GM18499 (cell line): ENCODE results near the gene ZNF624.

ENCODE experiments used
- ATAC-seq: cut with Tn5 transposase; IDR thresholded peaks from one replicate; pipeline ENCODE4 v1.9.1; 2021; ENCODE audit warnings: moderate number of reproducible peaks; ENCODE audit not compliant: insufficient read depth, unreplicated experiment

The ZNF624 gene

DNA sequence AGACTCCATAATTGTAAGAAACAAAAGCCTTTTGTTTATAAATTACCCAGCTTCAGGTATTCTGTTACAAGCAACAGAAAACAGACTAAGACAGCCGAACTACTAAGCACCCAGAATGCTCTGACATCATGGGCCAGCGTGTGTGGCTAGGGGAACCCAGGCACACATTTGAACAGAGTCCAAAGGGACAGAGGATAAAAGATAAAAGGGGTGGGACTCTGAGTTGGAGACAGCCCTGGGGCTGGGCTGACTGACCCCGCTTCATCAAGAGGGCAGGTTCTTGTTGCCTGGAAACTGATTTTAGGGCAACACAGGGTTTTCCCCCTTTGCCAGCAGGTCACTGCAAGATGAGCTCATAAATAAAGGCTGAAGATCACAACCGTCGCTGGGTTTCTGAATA, 54.1 kb downstream of the ZNF624 start:
- ATAC-seq, result no peak

DNA sequence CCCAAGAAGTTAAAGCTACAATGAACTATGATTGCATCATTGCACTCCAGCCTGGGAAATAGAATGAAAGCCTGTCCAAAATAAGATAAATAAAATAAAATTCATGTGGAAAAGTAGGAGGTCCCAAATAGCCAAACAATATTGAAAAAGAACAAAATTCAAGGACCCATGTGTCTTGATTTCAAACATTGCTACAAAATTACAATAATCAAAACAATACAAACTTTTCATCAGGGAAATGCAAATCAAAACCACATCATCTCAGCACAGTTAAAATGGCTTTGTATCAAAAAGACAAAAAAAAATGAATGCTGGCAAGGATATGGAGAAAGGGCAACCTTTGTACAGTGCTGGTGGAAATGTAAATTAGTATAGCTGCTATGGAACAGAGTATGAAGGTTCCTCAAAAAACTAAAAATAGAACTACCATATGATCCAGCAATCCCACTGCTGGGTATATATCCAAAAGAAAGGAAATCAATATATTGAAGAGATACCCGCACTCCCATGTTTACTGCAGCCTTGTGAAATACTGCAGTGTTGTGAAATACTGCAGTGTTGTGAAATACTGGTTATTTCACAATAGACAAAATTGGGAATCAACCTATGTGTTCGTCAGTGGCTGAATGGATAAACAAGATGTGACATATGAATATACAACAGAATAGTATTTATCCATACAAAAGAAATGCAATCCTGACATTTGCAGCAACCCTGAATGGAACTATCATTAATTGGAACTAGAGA, 60.1 kb downstream of the ZNF624 start:
- no peak for ATAC-seq

DNA sequence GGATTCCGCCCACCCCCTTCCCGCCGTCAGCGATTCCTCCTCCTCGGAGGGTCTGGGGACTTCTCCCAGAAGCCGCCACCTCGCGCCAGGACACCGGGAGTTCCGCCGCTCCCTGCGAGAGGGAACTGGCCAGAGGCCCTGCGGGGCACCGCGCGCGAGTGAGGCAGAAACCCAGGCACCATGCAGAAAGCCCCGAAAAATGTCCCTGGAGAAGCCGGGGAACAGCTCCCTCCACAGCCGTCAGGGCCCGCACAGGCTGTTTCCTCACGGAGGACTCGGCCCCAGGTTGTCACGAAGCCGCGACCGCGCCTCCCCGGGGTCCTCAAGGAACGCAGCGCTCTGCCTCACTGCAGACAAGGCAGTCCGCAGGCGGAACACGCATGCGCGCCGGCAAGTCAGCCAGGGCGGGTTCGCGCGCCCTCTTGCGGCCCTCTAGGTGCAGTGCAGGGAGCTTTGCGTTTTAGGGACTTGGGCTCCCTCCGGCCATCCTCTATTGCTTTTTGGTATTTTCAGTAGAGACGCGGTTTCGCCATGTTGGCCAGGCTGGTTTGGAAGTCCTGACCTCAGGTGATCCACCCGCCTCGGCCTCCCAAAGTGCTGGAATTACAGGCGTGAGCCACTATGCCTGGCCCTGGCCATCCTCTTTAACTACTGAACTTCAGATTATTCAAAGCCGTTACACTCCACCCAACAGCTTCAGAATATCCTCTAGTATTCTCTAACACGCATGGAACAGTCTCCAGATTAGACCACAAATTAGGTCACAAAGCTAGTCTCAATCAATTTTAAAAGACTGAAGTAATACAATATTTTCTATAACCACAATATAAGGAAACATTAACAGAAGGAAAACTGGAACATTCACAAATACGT, 64.3 kb downstream of the ZNF624 start:
- ATAC-seq, result no peak

DNA sequence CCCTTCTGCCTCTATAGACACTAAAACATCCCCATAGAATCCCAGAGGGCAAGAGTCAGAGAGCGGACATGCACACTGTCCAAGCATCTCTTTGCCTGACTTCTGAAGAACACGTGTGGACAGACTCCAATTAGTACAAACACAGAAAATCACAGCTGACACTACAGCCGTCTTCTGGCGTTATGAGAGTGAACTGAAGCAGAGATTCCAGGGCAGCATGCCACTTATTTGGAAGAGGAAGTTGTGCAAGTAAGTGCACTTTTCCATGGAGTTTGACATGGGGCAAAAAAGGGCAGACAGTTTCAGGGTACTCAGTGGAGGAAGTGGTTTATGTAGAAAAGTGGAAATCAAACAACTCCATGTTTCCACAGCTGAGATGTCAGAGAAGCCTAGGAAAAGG, 67.9 kb downstream of the ZNF624 start:
- ATAC-seq, result no peak

DNA sequence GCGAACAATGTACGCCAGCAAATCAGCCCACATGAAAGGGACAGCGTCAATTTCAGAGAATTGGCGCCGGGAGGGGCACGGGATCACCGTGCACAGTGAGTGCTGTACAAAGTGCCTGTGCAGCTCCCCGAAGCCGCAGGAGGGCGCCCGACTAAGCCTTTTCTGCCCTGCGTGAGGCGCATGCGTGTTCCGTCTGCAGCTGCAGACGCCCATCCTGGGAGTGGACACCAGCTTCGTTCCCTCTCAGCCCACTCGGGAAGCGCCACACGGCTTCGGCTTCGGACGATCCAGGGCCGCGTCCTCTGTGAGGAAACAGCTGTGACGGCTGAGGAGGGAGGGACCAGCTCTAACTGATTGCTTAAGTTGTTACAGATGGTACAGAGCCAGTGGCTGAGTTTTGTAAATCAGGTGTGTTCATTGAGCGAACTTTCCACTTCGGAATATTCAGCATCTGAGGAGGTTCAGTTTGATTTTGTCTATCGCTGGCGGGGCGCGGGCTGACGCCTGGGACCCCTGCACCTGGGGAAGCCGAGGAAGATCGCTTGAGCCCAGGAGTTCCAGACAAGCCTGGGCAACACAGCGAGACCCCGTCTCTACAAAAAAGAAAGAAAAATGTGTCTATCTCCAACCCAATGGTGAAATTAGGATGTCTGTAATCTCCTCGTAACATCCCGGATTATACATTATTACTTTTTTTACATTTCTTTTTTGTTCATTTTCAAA, 69.2 kb downstream of the ZNF624 start:
- ATAC-seq, result no peak

DNA sequence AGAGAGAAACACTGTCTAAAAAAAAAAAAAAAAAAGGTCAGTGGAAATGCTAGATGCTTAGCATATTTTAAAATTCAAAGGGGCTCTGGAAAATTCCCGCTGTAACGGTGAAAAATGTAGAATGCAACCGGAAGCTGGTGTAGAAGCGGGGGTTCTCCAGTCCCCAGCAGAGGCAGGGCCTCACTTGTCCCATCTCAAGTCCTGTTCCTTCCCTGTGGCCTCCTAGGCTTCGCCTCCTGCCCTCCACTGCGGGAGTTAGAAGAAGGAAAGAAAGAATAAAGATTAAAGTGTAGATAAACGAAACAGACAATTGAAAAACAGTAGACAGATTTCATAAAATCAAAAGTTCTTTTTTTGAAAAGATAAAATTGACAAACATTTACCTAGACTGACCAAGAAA, 69.9 kb downstream of the ZNF624 start:
- ATAC-seq, result no peak

DNA sequence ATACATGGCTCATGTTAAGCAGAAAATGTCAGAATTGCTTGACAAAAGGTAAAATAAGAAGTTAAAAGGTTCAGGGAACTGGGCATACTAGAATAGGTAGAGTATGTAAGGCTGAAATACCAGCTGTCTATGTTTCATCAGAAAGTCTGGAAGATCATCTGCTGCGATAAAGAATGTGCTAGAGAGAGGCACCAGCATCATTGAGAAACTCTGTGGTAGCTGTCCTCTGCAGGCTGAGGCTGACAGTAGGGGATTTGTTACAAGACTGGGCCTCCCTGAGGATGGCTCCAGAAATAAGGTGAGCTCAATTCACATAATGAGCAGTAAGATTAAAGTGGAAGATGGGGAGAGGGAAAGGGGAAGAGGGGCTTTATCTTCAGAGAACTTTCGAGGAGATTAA, 80.2 kb downstream of the ZNF624 start:
- no peak for ATAC-seq
